B cell (primary cell): ENCODE measurements around the gene MAB21L4.

Source experiments
- CTCF ChIP-seq: fragments of 200-600 bp; IDR thresholded peaks from one replicate; pipeline ENCODE4 v1.8.0; 2022; ENCODE audit warnings: antibody characterized with exemption, mild to moderate bottlenecking
- EZH2 ChIP-seq: IDR thresholded peaks from 2 replicates; pipeline ENCODE4 v1.6.1; 2012; ENCODE audit warnings: borderline replicate concordance, low read depth, mild to moderate bottlenecking, moderate library complexity, low read length; ENCODE audit not compliant: insufficient read depth, poor library complexity, severe bottlenecking

- TF ChIP-seq CTCF (no peak), EZH2 (no peak)
Measured at GRCh38 chr2:240889601-240890560, 6.1 kb downstream of the MAB21L4 start.
